Heart right ventricle (tissue), 16 donors: Measurements from ENCODE around the gene ANKS1B. TPM values are rescaled to one million over a fixed set of nuclear protein-coding genes. Genes with fewer than 3 reads are reported as not detected.

ENCODE experiments used
- ATAC-seq, 8 donors: fragments of 200-7000 bp; cut with Tn5 transposase; one replicate each; pipeline ENCODE4 v1.9.1; 2020; ENCODE audit warnings: mild to moderate bottlenecking in 8 of 8, moderate library complexity in 8 of 8, moderate number of reproducible peaks in 1 of 8
- DNase-seq, 2 donors: peaks; one replicate each; pipeline ENCODE4 v3.0.0-alpha.2; 2020
- H3K27ac ChIP-seq, 10 donors: fragments of 200-600 bp; sonication (generic) in 2 of 10; one replicate each; pipeline versions ENCODE4 v1.5.0 to v1.8.0; 2020 to 2022; ENCODE audit warnings: mild to moderate bottlenecking in 3 of 10
- H3K27me3 ChIP-seq, 7 donors: fragments of 200-600 bp; one replicate each; pipeline ENCODE4 v1.8.0; 2021 to 2022; ENCODE audit warnings: mild to moderate bottlenecking in 2 of 7
- H3K36me3 ChIP-seq, 9 donors: fragments of 200-600 bp; sonication (generic) in 1 of 9; one replicate each; pipeline versions ENCODE4 v1.5.0 to v1.8.0; 2020 to 2022; ENCODE audit warnings: mild to moderate bottlenecking in 2 of 9
- H3K4me1 ChIP-seq, 9 donors: fragments of 200-600 bp; sonication (generic) in 1 of 9; one replicate each; pipeline versions ENCODE4 v1.5.0 to v1.8.0; 2020 to 2022; ENCODE audit warnings: mild to moderate bottlenecking in 4 of 9
- H3K4me3 ChIP-seq, 10 donors: fragments of 200-600 bp; sonication (generic) in 2 of 10; one replicate each; pipeline versions ENCODE4 v1.5.0 to v1.8.0; 2020 to 2022; ENCODE audit warnings: mild to moderate bottlenecking in 7 of 10, moderate library complexity in 2 of 10
- H3K9me3 ChIP-seq, 11 donors: fragments of 200-600 bp in 10 of 11; sonication (generic) in 2 of 11; one replicate each; pipeline versions ENCODE4 v1.5.0 to v1.8.0; 2013 to 2022; ENCODE audit warnings: mild to moderate bottlenecking in 2 of 11, control low read depth in 1 of 11, moderate library complexity in 1 of 11
- CTCF ChIP-seq, 9 donors: fragments of 200-600 bp; sonication (generic) in 2 of 9; IDR thresholded peaks; one replicate each; pipeline versions ENCODE4 v1.5.0 to v1.8.0; 2021 to 2022; ENCODE audit warnings: antibody characterized with exemption in 9 of 9, mild to moderate bottlenecking in 5 of 9, moderate library complexity in 1 of 9
- WGBS, 2 donors: extraction: QIAGEN DNeasy Blood & Tissue Kit; methylation state at CpG; one replicate each; pipeline ENCODE4 v1.1.7; 2013; ENCODE audit warnings: inconsistent platforms in 1 of 2; 5-methylcytosine and 5-hydroxymethylcytosine counted together
- intact Hi-C, 10 donors: fragments of 100-400 bp; cut with DNase I; formaldehyde crosslinking; loops; one replicate each; pipeline versions ENCODE4 v1.11.1 to v1.14.2; 2022
- polyA plus RNA-seq, 2 donors: library from polyadenylated mRNA; stranded (reverse); fragments of 200-250 nt; gene quantifications; one replicate each; pipeline ENCODE4 v1.2.3, GENCODE V29; 2013
- total RNA-seq, 10 donors: library from RNA; stranded (reverse); fragmentation: NEBNext Ultra II Directional in 3 of 10; extraction: Animal tissue kit (Norgen Biotek cat#: 25700) in 3 of 10; gene quantifications; one replicate each; pipeline versions ENCODE4 v1.2.1 to v1.2.4, GENCODE V29; 2021 to 2023
- donor health status: Arrhythmogenic right ventricular cardiomyopathy.
- donor health status: ischemic (EF 13 %, LVEDD 7.1; RV severe dilation, severe dysfunction).
- donor health status: healthy with polysubstance abuse.
- donor health status: DM: no; HTN: yes; CAD: no.
- donor health status: DM: no; HTN: no; CAD: no.
- donor health status: ischemic (EF 25% LVEDD 6.9; RV normal size, moderate dysfunction).
- donor health status: ischemic (EF 25% LVEDD 5.7; RV mildly dilated, moderate dysfunction).
- donor health status: healthy.
- donor health status: DM: yes; HTN: yes; CAD: no.
- donor health status: Ischemic cardiomyopathy.
- donor health status: ischemic (EF 35%, LVEDD 5.7; RV mildly dilated, moderate dysfunction).
- donor health status: nonischemic (EF 11% LVEDD 7.7; RV severe dilation, severe dysfunction).
- donor health status: DM: yes; HTN: yes; CAD: no.
- donor health status: PGD.
- donor health status: ischemic (EF 29% LVEDD 5.4; RV normal size, mild dysfunction).
- donor health status: nonischemic (EF 23%, LVEDD 6.1; RV moderate dilation, normal function).

ANKS1B gene
- total and polyA plus RNA-seq, 12 donors: 0.58 to 4.8 (median 1.8) TPM

GRCh38 chr12:99045158-99045557 lies 939.6 kb downstream of the ANKS1B start:
- no peak for TF ChIP-seq CTCF (IDR thresholded peaks at IDR 0.05)
- H3K4me1 ChIP-seq: no peaks in the 10 kb centered on the region
- DNase-seq (no peak), ATAC-seq (no peak)
- intact Hi-C loops: loop anchor here in 6 of 10 donors (5.0 to 10.0 kb wide), 5 partner anchors 610 to 730 kb away; no protein-coding TSS in a partner anchor
- H3K36me3 ChIP-seq: no peaks in the 10 kb centered on the region
- no peaks in the 10 kb centered on the region for H3K27me3 ChIP-seq
- H3K4me3 ChIP-seq: no peak overlapping the region
- 79 to 86% methylated on average over 2 of the region's 2 CpGs for WGBS, 2 donors
- no peak overlapping the region for H3K27ac ChIP-seq
- H3K9me3 ChIP-seq: peaks cover 0 to 21% (median 8%) of the 10 kb centered on the region in 11 donors

GRCh38 chr12:99043319-99043914 lies 941.3 kb downstream of the ANKS1B start:
- intact Hi-C loops: loop anchor here in 7 of 10 donors (5.0 to 10.0 kb wide), 6 partner anchors 611 to 731 kb away; no protein-coding TSS in a partner anchor
- Histone ChIP-seq H3K4me1 (no peaks in the 10 kb centered on the region), H3K9me3 (peaks cover 0 to 21% (median 8%) of the 10 kb centered on the region in 11 donors), H3K27me3 (no peaks in the 10 kb centered on the region), H3K27ac (no peak overlapping the region), H3K4me3 (no peak overlapping the region), H3K36me3 (no peaks in the 10 kb centered on the region)
- TF ChIP-seq CTCF (IDR thresholded peaks at IDR 0.05): peak; percentile 56 to 93 (median 84)
- peak; percentile 36 to 57 for DNase-seq
- no peak for ATAC-seq
- whole genome bisulfite sequencing, 2 donors: 63 to 66% methylated on average over 2 of the region's 2 CpGs

GRCh38 chr12:99042226-99042625 lies 942.5 kb downstream of the ANKS1B start:
- no peak for DNase-seq
- peaks cover 0 to 10% (median 2%) of the 10 kb centered on the region in 11 donors for H3K9me3 ChIP-seq
- intact Hi-C loops: loop anchor here in 7 of 10 donors (5.0 to 10.0 kb wide), 6 partner anchors 613 to 733 kb away; no protein-coding TSS in a partner anchor
- no peak overlapping the region for H3K27ac ChIP-seq
- no peaks in the 10 kb centered on the region for H3K4me1 ChIP-seq
- no peaks in the 10 kb centered on the region for H3K27me3 ChIP-seq
- ATAC-seq: no peak
- H3K4me3 ChIP-seq: no peak overlapping the region
- H3K36me3 ChIP-seq: no peaks in the 10 kb centered on the region
- WGBS, 2 donors: 77 to 79% methylated on average over 4 of the region's 4 CpGs
- no peak for TF ChIP-seq CTCF (IDR thresholded peaks at IDR 0.05)

GRCh38 chr12:99039367-99040120 lies 945.2 kb downstream of the ANKS1B start:
- no peak for ATAC-seq
- intact Hi-C loops: loop anchor here in 7 of 10 donors (5.0 to 10.0 kb wide), 6 partner anchors 615 to 735 kb away; no protein-coding TSS in a partner anchor
- no peak for DNase-seq
- Histone ChIP-seq H3K4me1 (no peaks in the 10 kb centered on the region), H3K27ac (no peak overlapping the region), H3K36me3 (no peaks in the 10 kb centered on the region), H3K4me3 (no peak overlapping the region), H3K27me3 (no peaks in the 10 kb centered on the region), H3K9me3 (no peaks in the 10 kb centered on the region)
- WGBS, 2 donors: 90 to 94% methylated on average over 9 of the region's 9 CpGs
- TF ChIP-seq CTCF (IDR thresholded peaks at IDR 0.05): no peak
